HG03108 (cell line): Measurements from ENCODE around the gene NKAIN2.
"Not testable (repeated sequence)": the region's sequence is repeated elsewhere in the genome, so short reads cannot be mapped to it uniquely, and the experiment has no call there.

Experiments
- ATAC-seq: cut with Tn5 transposase; IDR thresholded peaks from one replicate; pipeline ENCODE4 v1.9.1; 2021; ENCODE audit warnings: moderate library complexity; ENCODE audit not compliant: unreplicated experiment

The NKAIN2 gene

DNA sequence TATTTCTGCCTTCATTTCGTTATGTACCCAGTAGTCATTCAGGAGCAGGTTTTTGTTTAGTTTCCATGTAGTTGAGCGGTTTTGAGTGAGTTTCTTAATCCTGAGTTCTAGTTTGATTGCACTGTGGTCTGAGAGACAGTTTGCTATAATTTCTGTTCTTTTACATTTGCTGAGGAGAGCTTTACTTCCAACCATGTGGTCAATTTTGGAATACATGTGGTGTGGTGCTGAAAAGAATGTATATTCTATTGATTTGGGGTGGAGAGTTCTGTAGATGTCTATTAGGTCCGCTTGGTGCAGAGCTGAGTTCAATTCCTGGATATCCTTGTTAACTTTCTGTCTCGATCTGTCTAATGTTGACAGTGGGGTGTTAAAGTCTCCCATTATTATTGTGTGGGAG, 606.8 kb downstream of the NKAIN2 start:
- not testable (repeated sequence) for ATAC-seq

DNA sequence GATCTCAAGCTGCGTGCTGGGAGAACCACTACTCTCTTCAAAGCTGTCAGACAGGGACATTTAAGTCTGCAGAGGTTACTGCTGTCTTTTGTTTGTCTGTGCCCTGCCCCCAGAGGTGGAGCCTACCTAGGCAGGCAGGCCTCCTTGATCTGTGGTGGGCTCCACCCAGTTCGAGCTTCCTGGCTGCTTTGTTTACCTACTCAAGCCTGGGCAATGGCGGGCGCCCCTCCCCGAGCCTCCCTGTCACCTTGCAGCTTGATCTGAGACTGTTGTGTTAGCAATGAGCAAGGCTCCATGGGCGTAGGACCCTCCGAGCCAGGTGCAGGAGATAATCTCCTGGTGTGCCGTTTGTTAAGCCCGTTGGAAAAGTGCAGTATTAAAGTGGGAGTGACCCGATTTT, 609.0 kb downstream of the NKAIN2 start:
- ATAC-seq, result not testable (repeated sequence)

DNA sequence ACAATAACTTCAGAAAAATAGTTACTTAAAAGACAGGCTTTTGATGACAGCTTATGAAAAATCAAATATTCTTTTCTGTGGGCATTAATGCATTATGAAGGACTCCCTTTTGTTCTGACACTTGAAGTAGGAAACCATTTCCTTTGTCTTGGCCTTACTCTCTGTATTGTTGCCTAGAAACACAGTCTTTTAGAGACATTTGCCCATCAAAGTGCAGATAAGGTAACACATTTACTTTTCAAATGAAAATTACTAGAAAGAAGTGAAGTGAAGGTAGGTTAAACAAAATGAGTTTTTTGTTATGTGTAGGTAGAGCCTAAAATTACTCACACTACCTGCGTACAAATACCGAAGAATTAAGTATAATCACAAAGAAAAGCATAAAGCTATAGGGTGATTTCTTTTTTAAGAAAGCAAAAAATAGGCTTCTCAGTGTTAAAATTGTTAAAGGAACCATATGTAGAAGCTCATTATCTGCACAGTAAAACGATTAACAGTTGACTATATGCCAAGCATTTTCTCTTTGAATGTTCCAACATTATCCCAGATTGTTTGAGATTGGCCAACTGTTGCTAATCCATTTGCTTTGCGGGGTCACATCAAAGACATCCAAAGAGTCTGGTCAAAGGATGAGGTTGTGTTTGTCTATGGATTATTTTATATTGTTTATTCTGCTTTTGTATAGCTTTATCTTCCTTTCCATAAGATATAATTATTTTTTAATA, 616.6 kb downstream of the NKAIN2 start:
- no peak for ATAC-seq

DNA sequence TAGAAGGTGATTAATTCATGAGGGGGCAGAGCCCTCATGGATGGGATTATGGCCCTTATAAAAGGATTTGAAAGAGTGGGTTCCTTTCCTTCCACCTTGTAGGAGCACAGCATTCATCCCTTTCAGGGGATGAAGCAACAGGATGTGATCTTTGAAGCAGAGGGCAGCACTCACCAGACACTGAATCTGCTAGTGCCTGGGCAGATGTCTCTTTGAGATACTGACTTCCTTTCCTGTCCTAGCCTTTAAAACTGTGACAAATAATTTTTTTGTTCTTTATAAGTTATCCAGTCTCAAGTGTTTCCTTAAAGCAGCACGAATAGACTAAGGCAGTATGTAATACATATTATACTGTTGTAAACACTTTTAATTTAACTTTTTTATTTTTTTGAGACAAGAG, 620.0 kb downstream of the NKAIN2 start:
- ATAC-seq, result no peak

DNA sequence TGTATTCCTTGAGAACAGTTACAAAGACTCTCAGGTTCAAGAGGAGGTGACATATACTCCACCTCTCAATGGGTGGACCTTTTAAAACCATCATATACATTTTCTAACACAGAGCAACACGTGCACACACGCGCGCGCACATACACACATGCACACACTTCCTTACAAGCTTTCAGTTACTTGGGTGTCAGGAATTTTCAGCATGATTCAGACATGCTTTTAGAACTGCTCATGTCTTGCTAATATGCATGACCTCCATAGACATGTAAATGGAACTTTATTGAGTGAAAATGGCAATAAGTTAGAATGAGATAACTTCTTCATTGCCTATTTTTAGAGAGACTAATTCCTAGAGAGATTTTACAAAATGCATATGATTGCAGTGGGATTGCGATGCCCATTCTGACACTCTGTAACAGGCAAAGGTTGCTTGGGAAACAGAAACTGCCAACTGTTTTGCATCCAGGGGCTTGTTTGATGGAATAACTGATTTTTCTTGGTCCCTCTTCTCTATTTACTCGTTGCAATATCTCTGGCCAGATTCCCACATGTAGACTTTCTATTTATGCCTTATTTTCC, 627.2 kb downstream of the NKAIN2 start:
- no peak for ATAC-seq

DNA sequence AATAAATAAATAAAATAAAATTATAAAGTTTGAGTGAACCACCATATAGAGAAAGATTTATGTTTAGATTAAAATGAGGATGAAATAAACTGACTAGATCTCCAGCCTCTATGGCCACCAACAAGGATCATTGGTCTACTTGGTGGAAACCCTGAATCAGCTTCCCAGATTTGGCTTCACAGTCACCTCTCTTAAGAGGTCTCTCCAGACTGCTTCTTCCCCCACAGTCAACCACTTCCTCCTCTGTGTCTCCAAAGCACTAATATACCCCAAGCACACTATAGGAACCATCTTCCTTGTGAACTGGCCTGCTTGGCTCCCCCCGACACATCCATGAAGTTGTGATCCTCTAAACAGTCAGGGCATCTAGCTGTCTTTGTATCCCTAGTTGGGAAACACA, 629.0 kb downstream of the NKAIN2 start:
- no peak for ATAC-seq

DNA sequence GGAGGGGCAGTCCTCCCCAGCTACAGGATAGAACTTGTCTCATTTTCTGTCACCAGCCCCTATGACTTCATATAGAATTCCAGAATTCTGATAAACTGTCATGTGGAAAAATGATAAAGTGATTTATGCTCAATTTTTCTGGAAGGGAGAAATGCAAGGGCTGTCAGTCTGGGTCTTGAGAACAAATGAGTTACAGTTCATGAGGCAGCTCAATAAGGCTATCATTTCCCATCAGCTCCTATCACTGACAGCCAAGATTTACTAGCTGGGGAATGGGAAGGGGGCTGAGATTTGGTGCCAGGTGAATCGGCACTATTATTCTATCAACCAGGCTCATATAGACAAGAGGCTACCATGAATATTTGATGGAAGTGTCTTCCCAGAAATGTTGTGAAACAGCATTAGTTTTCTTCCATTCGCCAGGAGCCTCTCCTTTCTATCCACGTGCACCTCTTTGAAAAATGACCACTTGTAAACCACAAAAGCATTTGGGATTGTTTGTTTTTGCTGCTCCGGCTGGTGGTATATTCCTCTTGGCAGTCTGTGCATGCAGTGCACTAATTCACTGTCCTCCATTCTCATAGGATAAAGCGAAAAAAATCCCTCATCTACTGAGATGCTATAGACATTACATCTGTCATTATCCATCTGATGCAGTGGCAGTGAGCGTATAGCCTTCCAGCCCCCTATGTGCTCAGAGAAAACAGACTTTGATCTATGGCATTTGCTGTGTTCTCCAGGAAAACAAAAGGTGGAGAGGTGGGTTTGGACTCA, 629.9 kb downstream of the NKAIN2 start:
- no peak for ATAC-seq

DNA sequence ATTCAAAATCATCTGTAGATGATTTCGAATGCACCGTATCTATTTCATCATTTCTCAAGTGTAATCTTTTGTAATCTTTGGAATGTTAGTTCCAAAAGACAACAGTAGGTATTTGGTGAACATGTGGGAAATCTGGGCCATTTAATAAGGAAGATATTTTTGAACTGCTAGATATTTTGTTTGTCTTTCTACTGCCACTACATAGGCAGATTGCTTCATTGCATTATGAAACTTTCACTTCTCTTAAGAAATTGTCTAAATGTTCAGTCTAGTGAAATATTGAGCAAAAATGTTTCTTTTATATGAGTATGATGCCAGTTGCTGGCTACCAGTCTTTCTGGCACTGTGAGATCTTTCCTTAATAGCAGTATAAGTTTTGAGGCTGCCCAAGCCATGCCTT, 630.8 kb downstream of the NKAIN2 start:
- no peak for ATAC-seq

DNA sequence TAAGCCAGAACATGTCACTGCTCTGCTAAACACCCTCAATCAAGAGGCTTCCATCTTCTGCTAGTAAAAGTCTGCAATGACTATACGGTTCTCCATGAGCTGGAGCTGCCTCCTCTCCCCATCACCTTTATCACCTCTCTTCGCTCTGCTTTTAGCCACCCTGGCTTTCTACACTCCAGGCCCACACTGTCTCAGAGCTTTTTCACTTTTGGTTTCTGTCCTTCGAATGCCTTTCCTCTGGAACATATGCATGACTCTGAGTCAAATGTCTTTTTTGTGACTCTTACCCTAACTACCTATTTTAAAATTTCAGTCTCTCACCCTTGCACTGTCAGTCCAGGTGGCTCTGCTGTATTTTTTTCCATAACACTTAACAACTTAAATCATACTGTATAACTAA, 633.1 kb downstream of the NKAIN2 start:
- ATAC-seq, result no peak

DNA sequence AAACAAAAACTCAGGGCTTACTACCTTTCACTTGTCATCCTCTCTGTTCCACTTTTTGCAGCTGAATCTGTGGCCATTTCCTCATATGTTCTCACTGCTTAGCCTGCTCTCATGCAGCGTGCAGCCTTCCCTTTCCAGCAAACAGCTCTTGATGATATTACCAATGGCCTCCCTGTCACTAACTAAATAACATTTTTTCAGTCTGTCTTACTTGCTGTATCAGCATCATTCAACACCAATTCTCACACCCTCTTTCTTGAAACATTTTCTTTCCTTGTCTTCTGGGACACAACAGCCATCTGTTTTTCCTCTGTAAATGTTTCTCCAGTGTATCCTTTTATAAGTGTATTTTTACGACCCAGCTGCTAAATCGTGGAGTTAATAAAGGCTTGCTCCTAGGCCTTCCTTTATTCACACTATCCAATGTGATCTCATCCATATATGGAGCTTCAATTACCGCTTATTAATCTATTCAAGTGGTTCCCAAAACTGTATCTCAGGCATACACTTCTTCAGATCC, 634.9 kb downstream of the NKAIN2 start:
- no peak for ATAC-seq

DNA sequence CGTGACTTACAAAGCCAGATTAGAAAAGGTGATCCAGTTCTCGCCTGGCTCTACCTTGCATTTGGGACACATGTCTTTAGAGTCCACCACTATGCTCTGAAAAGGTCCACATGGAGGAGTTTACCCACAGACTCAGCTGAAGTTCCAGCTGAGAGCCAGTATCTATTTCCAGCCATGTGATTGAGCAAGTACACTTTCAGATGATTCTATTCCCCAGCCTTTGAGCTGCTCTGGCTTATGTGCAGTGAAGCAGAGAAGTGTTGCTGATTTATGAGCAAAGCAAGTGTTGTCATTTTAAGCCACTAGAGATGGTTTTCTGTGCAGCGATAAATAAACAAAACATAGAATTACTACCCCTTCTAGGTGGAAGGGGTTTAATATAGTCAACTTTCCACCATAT, 637.8 kb downstream of the NKAIN2 start:
- no peak for ATAC-seq

DNA sequence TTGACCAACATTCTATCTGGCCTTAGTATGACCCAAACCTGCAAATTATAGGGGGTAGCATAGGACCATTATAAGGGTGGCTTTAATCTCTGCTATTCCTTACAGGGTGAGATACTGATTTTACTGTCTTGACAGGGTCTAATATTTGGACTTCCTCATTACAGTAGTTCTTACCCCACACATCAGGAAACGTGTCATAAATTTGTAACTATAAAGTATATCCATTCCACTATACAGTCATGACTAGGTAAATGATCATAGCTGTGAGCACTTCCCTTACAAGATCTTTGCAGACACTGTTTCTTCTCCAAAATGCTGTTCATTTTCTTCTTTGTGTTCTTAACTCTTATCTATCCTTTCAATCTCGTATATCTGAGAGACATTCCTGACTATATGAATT, 639.9 kb downstream of the NKAIN2 start:
- no peak for ATAC-seq

DNA sequence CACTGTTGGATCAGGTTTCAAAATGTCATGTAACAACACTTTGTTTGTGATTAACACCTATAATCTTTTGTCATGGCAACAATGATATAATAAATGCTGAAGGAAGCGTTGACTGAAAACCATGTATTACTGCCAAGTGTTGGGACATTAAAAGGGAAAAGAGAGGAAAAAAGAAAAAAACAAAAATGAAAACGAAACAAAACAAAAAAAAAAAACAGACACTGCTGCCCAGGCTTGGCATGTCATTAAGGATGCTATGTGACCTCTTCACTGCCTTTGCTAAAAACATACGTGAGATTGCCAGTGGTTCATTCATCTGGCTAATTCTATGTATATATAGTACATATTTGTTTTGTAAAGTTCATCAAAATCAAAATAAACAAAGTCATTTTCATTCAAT, 641.9 kb downstream of the NKAIN2 start:
- no peak for ATAC-seq

DNA sequence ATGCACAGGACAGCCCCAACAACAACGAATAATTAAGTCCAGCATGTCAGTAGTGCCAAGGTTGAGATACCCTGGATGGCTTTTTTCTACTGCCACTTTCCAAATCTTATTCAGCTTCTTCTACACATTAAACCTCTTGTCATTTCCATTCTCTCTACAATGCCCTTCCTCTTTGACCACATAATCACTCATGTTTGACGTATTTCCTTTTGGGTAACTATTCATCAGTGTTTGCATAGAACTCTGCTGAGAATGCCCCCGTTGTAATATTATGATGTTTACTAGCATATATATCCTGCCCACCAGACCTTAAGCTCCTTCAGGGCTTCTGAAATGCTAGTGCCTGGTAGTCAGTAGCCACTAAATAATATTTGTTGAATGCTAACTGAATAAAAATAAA, 643.3 kb downstream of the NKAIN2 start:
- no peak for ATAC-seq

DNA sequence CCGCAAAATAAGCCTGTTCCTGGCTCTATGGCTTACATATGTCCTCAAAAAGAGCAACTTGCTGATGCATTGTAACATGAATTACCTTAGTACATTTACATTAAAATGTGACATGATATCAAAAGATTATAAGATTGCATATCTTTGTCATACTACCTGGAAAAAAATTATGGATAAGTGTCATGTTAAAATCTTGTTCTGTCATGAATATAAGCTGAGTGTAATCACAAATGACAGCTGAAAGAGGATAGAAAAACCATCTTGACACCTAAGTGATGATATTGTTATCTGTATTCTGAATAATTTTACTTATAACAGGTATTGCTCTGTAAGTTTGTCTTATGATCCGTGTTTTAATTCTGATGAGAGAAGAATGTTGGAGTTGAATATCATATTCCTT, 655.6 kb downstream of the NKAIN2 start:
- no peak for ATAC-seq

DNA sequence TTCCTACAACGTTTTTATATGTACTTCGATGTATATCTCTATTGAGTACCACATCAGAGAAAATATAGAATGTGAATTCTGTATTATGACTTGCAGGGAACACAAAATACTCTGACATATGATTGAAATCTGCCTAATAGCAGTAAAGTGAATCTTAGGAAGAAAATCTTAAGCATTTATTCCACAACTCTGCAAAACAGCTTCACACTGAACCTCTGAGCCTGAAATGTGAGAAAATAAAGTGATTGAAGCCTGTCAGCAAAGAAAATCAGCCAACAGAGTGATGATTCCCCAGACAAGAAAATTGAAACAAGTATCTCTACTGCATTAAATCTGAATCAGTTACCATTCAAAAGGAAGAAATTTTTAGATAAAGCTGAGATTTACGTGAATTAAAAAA, 659.1 kb downstream of the NKAIN2 start:
- ATAC-seq, result no peak

DNA sequence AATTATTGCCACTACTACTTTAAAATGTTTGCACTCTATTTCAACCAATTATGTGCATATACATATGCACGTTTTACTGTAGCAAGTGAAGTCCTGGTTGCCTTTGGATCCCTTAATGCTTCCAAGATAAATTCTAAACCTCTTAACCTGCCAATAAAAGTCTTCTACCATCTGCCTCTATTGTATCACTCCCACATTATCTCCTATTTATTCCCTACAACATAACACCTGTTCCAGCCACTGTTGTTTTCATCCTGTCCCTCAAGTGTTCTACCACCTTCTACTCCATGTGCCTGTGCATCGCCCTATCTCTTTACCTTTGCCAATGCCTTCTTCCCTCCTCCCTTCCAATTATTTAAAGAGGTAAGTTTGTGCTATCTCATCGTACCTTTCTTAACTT, 659.6 kb downstream of the NKAIN2 start:
- ATAC-seq, result no peak

DNA sequence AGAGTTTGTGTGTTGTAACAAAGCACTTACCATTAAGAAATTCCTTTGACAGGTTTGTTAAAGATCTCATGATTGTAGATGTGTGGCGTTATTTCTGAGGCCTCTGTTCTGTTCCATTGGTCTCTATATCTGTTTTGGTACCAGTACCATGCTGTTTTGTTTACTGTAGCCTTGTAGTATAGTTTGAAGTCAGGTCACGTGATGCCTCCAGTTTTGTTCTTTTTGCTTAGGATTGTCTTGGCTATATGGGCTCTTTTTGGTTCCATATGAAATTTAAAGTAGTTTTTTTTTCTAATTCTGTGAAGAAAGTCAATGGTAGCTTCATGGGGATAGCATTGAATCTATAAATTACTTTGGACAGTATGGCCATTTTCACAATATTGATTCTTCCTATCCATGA, 660.9 kb downstream of the NKAIN2 start:
- not testable (repeated sequence) for ATAC-seq

DNA sequence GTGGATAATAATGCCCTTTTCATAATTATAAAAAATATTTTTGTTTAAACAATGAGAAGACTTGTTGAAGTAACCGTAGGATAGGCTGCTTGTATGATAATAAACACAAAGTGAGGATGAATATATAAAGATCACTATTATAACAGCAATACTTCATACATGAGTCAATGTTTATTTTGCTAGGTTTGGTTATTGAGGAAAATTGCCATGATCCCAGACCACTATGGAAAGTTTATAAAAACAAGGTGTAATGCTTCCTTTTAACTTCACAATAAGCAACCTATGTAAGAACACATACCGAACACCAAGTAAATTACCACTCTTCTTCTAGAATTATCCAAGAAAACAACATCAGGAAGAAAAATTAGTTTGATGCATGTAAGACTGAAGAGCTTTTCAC, 663.3 kb downstream of the NKAIN2 start:
- ATAC-seq, result no peak

DNA sequence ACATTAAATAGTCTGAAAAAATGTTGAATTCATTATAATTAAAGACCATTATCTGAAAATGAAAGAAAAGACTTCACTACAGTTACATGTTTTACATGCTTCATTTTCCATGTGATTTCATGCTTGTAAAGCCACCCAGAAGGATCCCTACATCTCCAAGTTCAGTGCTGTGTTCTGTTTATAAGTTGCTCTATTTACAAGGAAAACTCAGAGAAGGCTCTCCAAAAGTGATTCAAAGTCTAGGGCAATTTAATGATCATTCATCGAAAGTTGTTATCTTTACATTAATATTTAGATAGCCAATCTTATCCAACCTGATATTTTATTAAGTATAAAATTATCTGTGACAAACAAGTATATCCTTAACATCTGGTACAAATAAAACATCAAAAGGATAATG, 663.7 kb downstream of the NKAIN2 start:
- no peak for ATAC-seq

DNA sequence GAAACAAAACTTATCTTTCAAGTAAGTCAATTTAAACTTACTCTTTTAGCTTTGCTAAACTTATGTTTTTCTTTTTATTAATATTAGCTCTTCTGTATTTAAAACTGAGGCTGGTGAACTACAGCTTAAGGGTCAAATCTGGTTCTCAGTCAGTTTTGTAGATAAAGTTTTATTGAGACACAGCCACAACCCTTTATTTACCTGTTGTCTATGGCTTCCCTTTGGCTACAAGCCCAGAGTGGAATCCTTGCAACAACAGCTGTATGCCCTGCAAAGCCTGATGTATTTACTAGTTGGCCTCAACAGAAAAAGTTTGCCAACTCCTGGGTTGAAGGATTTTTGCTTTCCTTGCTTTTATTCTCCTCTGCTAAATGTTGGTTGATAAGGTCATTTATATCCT, 667.1 kb downstream of the NKAIN2 start:
- ATAC-seq, result no peak

DNA sequence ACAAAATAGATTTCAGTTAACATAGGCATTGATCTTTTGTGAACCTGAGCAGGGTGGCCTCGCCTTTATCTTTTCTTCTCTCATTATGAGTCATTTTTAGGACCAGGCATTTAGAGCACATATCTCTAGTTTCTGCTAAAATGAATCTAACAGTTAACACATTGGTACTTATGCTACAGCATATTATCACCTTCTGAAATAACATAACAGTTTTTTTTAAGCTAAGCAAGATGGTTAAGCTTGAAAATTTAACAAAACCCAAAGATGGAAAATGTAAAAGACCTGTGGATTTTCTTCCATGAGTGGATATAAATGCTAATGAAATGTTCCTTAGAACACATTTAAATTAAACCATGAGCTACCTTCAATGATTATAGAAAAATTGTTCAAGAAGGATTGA, 671.5 kb downstream of the NKAIN2 start:
- ATAC-seq, result no peak
